GM12878 (cell line): ENCODE measurements around the gene C1QTNF1. TPM values are rescaled to one million over a fixed set of nuclear protein-coding genes. Genes with fewer than 3 reads are reported as not detected.

Experiments
- ATAC-seq: fragments of 200-7000 bp; cut with Tn5 transposase; 3 replicates; pipeline ENCODE4 v1.9.1; 2020; ENCODE audit warnings: mild to moderate bottlenecking, moderate library complexity
- BruUV-seq: library from RNA; stranded (reverse); fragments of 400-500 nt; replicated peaks from 2 replicates; lab custom pipeline; 2021; lab: Mats Ljungman, UMichigan
- CTCF ChIA-PET: fragments of 300-600 bp; sonication (Branson Sonifier 250); formaldehyde crosslinking; extraction: SDS; loops from one replicate; lab custom pipeline; 2021; ENCODE audit warnings: inconsistent platforms; lab: Yijun Ruan, JAX
- POLR2A ChIA-PET: fragments of 350-600 bp; formaldehyde crosslinking; extraction: SDS; loops from one replicate; lab custom pipeline; 2021; ENCODE audit warnings: inconsistent platforms; lab: Charles Lee
- RAD21 ChIA-PET: fragments of 300-600 bp; sonication (Branson Sonifier 250); formaldehyde crosslinking; loops from one replicate; lab custom pipeline; 2023; ENCODE audit warnings: antibody characterized with exemption; ENCODE audit not compliant: unreplicated experiment; lab: Charles Lee
- SMC1A ChIA-PET: fragments of 300-600 bp; sonication (Branson Sonifier 250); formaldehyde crosslinking; loops from one replicate; lab custom pipeline; 2023; ENCODE audit not compliant: unreplicated experiment, uncharacterized antibody; lab: Charles Lee
- DNase-seq: peaks from one replicate; pipeline ENCODE4 v3.0.0-alpha.2; 2011; ENCODE audit warnings: low read depth, low spot score
- FAIRE-seq: peaks from 3 replicates; lab custom pipeline; 2011; peaks lifted over from hg19 to GRCh38; lab: Jason Lieb, UNC
- H2AFZ ChIP-seq: 2 replicates; pipeline ENCODE4 v1.6.0; 2011; ENCODE audit warnings: low read depth, low read length, control low read depth; ENCODE audit not compliant: control insufficient read depth
- H3K27ac ChIP-seq: 2 replicates; pipeline ENCODE4 v1.5.1; 2011; ENCODE audit warnings: control low read depth; ENCODE audit not compliant: control insufficient read depth, insufficient read depth
- H3K27me3 ChIP-seq, 2 experiments: replicated peaks in 1 of 2; 2 replicates each; pipeline versions ENCODE4 v1.6.0 to v1.6.1; 2011; ENCODE audit warnings: low read length in 1 of 2; ENCODE audit not compliant: control insufficient read depth in 2 of 2, insufficient read depth in 2 of 2
- H3K36me3 ChIP-seq, 2 experiments: 2 replicates each; pipeline ENCODE4 v1.5.1; 2011; ENCODE audit warnings: low read length in 1 of 2; ENCODE audit not compliant: control insufficient read depth in 2 of 2, insufficient read depth in 2 of 2
- H3K4me1 ChIP-seq: 2 replicates; pipeline ENCODE4 v1.6.1; 2011; ENCODE audit warnings: mild to moderate bottlenecking, low read length, moderate library complexity, mixed read lengths; ENCODE audit not compliant: control insufficient read depth, insufficient read depth
- H3K4me2 ChIP-seq: 2 replicates; pipeline ENCODE4 v1.6.0; 2011; ENCODE audit warnings: control low read depth; ENCODE audit not compliant: control insufficient read depth, insufficient read depth
- H3K4me3 ChIP-seq: fragments of 200-600 bp; sonication (generic); 2 replicates; pipeline ENCODE4 v1.5.1; 2016
- H3K79me2 ChIP-seq: 2 replicates; pipeline ENCODE4 v1.6.0; 2011; ENCODE audit warnings: low read length; ENCODE audit not compliant: control insufficient read depth, insufficient read depth
- H3K9ac ChIP-seq: 2 replicates; pipeline ENCODE4 v1.8.0; 2011; ENCODE audit warnings: low read length, control low read depth, mixed read lengths; ENCODE audit not compliant: control insufficient read depth, insufficient read depth
- H3K9me3 ChIP-seq: replicated peaks from 3 replicates; pipeline ENCODE4 v1.5.1; 2011; ENCODE audit warnings: mild to moderate bottlenecking, low read length; ENCODE audit not compliant: control insufficient read depth, insufficient read depth
- H4K20me1 ChIP-seq: 2 replicates; pipeline ENCODE4 v1.6.0; 2011; ENCODE audit not compliant: control insufficient read depth, insufficient read depth
- BMI1 ChIP-seq: fragments of 450-650 bp; IDR thresholded peaks from 2 replicates; pipeline ENCODE4 v1.6.1; 2016; ENCODE audit warnings: mild to moderate bottlenecking, moderate library complexity, borderline replicate concordance
- CBFB ChIP-seq: IDR thresholded peaks from 2 replicates; pipeline ENCODE4 v1.6.1; 2016; ENCODE audit warnings: antibody characterized with exemption, low read depth
- CTCF ChIP-seq, 3 experiments: IDR thresholded peaks in 2 of 3; conservative IDR thresholded peaks in 1 of 3; 2 replicates each; pipeline ENCODE4 v1.5.1; 2011; ENCODE audit warnings: low read depth in 3 of 3, low read length in 3 of 3, mild to moderate bottlenecking in 3 of 3, control low read depth in 2 of 3, moderate library complexity in 2 of 3, inconsistent platforms in 1 of 3, mixed read lengths in 1 of 3; ENCODE audit not compliant: control insufficient read depth in 2 of 3, insufficient read depth in 1 of 3; ENCODE audit errors: extremely low read depth in 1 of 3
- GABPA ChIP-seq: IDR thresholded peaks from 2 replicates; pipeline ENCODE4 v1.6.1; 2014; ENCODE audit warnings: antibody characterized with exemption, low read depth, mild to moderate bottlenecking, inconsistent platforms
- JUNB ChIP-seq: IDR thresholded peaks from 2 replicates; pipeline ENCODE4 v1.6.1; 2016; ENCODE audit warnings: antibody characterized with exemption, mild to moderate bottlenecking
- LARP7 ChIP-seq: fragments of 450-650 bp; IDR thresholded peaks from 2 replicates; pipeline ENCODE4 v1.6.1; 2017; ENCODE audit warnings: mild to moderate bottlenecking
- MXI1 ChIP-seq: fragments of 150-350 bp; IDR thresholded peaks from 2 replicates; pipeline ENCODE4 v1.6.1; 2011; ENCODE audit warnings: low read depth, mild to moderate bottlenecking, inconsistent platforms, low read length, improper control_type of control experiment
- MYB ChIP-seq: fragments of 150-350 bp; IDR thresholded peaks from 2 replicates; pipeline ENCODE4 v1.6.1; 2014; ENCODE audit warnings: mild to moderate bottlenecking, low read depth, low read length, borderline replicate concordance
- NFXL1 ChIP-seq: fragments of 450-650 bp; IDR thresholded peaks from 2 replicates; pipeline ENCODE4 v1.6.1; 2017; ENCODE audit warnings: antibody characterized with exemption, mild to moderate bottlenecking, borderline replicate concordance
- PAX5 ChIP-seq: IDR thresholded peaks from 2 replicates; pipeline ENCODE4 v1.6.1; 2011; ENCODE audit warnings: low read depth, low read length, borderline replicate concordance
- POLR2AphosphoS5 ChIP-seq: IDR thresholded peaks from 2 replicates; pipeline ENCODE4 v1.6.1; 2011; ENCODE audit warnings: mild to moderate bottlenecking, low read length, inconsistent platforms
- RAD21 ChIP-seq: IDR thresholded peaks from 2 replicates; pipeline ENCODE4 v1.6.1; 2011; ENCODE audit warnings: mild to moderate bottlenecking, low read depth, low read length, moderate library complexity; ENCODE audit not compliant: insufficient read depth
- RB1 ChIP-seq: fragments of 450-650 bp; formaldehyde crosslinking; IDR thresholded peaks from 2 replicates; pipeline ENCODE4 v1.6.1; 2017; ENCODE audit warnings: mild to moderate bottlenecking, borderline replicate concordance
- RCOR1 ChIP-seq: conservative IDR thresholded peaks from 2 replicates; pipeline ENCODE4 v1.6.1; 2012; ENCODE audit warnings: low read depth, low read length, improper control_type of control experiment
- SIX5 ChIP-seq: IDR thresholded peaks from 2 replicates; pipeline ENCODE4 v1.6.1; 2011; ENCODE audit warnings: mild to moderate bottlenecking, low read depth, low read length, moderate library complexity; ENCODE audit not compliant: severe bottlenecking
- SMAD1 ChIP-seq: fragments of 450-650 bp; IDR thresholded peaks from 2 replicates; pipeline ENCODE4 v1.6.1; 2018; ENCODE audit warnings: mild to moderate bottlenecking, low read depth; ENCODE audit not compliant: partially characterized antibody
- SMC3 ChIP-seq: IDR thresholded peaks from 2 replicates; pipeline ENCODE4 v1.6.1; 2011; ENCODE audit warnings: low read length, improper control_type of control experiment, borderline replicate concordance
- SRF ChIP-seq, 2 experiments: IDR thresholded peaks; 2 replicates each; pipeline ENCODE4 v1.6.1; 2011; ENCODE audit warnings: low read depth in 2 of 2, low read length in 2 of 2, mild to moderate bottlenecking in 1 of 2, moderate library complexity in 1 of 2
- SUPT20H ChIP-seq: IDR thresholded peaks from 2 replicates; pipeline ENCODE4 v1.6.1; 2011; ENCODE audit warnings: low read depth, mild to moderate bottlenecking, low read length, moderate library complexity, borderline replicate concordance; ENCODE audit not compliant: control insufficient read depth
- TAF1 ChIP-seq: IDR thresholded peaks from 2 replicates; pipeline ENCODE4 v1.6.1; 2011; ENCODE audit warnings: mild to moderate bottlenecking, low read depth, low read length, borderline replicate concordance
- YY1 ChIP-seq: IDR thresholded peaks from 2 replicates; pipeline ENCODE4 v1.6.1; 2011; ENCODE audit warnings: low read depth, mild to moderate bottlenecking, low read length
- ZBED1 ChIP-seq: IDR thresholded peaks from 2 replicates; pipeline ENCODE4 v1.6.1; 2016; ENCODE audit warnings: borderline replicate concordance
- ZNF384 ChIP-seq: IDR thresholded peaks from 2 replicates; pipeline ENCODE4 v1.6.1; 2012; ENCODE audit warnings: low read depth, mild to moderate bottlenecking, low read length, improper control_type of control experiment, borderline replicate concordance
- ZSCAN29 ChIP-seq: fragments of 450-650 bp; IDR thresholded peaks from 2 replicates; pipeline ENCODE4 v1.6.1; 2017; ENCODE audit warnings: mild to moderate bottlenecking, moderate library complexity
- WGBS: methylation state at CpG from one replicate; pipeline ENCODE4 v1.1.6; 2016; ENCODE audit warnings: low lambda C conversion rate; ENCODE audit not compliant: insufficient replicate concordance, insufficient coverage; ENCODE audit errors: missing lambda C conversion rate; 5-methylcytosine and 5-hydroxymethylcytosine counted together
- in situ Hi-C: fragments of 300-500 bp; cut with MboI; formaldehyde crosslinking; loops from 9 replicates; pipeline ENCODE4 v1.14.3; 2018; ENCODE audit warnings: mixed read lengths
- intact Hi-C: fragments of 100-400 bp; cut with micrococcal nuclease; formaldehyde crosslinking; loops from one replicate; pipeline ENCODE4 v1.14.2; 2022; ENCODE audit not compliant: unreplicated experiment
- polyA plus RNA-seq, 11 experiments: library from polyadenylated mRNA; depleted of rRNA in 4 of 11; unstranded in 6 of 11; stranded (reverse) in 5 of 11; fragments of >200 nt; fragmentation: Nextera tagmentation in 4 of 11; fragmentation: Illumina TruSeq in 1 of 11; extraction: Ambion mirVana in 4 of 11; extraction: Trizol in 1 of 11; gene quantifications; 1 replicate in 1 of 11; 2 replicates in 10 of 11; pipeline versions ENCODE4 v1.2.1 to v1.2.3, GENCODE V29; 2011 to 2016; ENCODE audit warnings: inconsistent platforms in 2 of 11, missing spikeins in 2 of 11, low read depth in 1 of 11
- total RNA-seq, 4 experiments: library from RNA; depleted of rRNA in 3 of 4; stranded (reverse); fragments of >200 nt in 3 of 4; fragmentation: Illumina TruSeq in 1 of 4; extraction: Trizol in 1 of 4; gene quantifications; 2 replicates each; pipeline versions ENCODE4 v1.2.1 to v1.2.3, GENCODE V29; 2013 to 2021

C1QTNF1 gene
- total and polyA plus RNA-seq, 10 of the 15 experiments (the other 5 are each of a cell fraction or from before 2014, with no cell fraction given), result 0.05 to 1.1 (median 0.15) TPM; not detected in 4

DNA sequence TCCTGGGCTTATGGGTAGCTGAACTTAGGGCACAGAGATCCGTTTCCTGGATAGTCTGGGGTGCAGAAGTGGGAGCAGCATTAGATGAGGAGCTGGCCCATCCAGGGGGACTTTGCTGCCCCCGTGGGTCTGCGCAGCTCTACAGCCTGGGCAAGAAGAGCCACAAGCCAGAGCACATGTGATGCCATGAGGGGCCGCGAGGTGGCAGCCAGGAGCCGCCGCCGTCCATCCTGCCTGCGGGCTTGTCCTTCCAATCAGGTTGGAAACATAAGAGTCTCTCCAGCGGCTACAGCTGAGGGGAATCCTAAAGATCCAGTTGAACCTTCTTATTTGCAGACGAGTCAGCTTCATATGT, 21.9 kb downstream of the C1QTNF1 start:
- BruUV-seq, result no TSS peak
- 3% methylated on average over 11 of the region's 11 CpGs for WGBS
- no peak for DNase-seq

More for the DNA sequence above, 21.9 kb downstream of the C1QTNF1 start:
- no peaks in the 10 kb centered on the region for H3K36me3 ChIP-seq
- H3K9ac ChIP-seq, result no peak overlapping the region
- no peak overlapping the region for H3K4me2 ChIP-seq
- ChIA-PET SMC1A (interaction anchor here (1.0 to 1.1 kb wide), 2 partner anchors 37 to 346 kb away, joined by 4 to 5 read pairs; no protein-coding TSS in a partner anchor), CTCF (interaction anchor here (0.6 to 2.9 kb wide), 15 partner anchors 8 to 346 kb away, joined by 3 to 27 read pairs (median 6); no protein-coding TSS in a partner anchor), POLR2A (no interaction called here), RAD21 (interaction anchor here (1.0 to 2.1 kb wide), 2 partner anchors 37 to 347 kb away, joined by 3 to 7 read pairs; no protein-coding TSS in a partner anchor)
- TF ChIP-seq RAD21 (peak; percentile 67), JUNB (no peak), CBFB (no peak), PAX5 (no peak), MXI1 (no peak), TAF1 (no peak), MYB (no peak), RCOR1 (no peak), POLR2AphosphoS5 (no peak), BMI1 (no peak), ZNF384 (no peak), YY1 (peak; percentile 52; the same call in 1 of the 2 replicates), GABPA (no peak), SMAD1 (no peak), LARP7 (no peak), SUPT20H (no peak), NFXL1 (no peak), ZBED1 (no peak), RB1 (no peak), CTCF (IDR thresholded peaks at IDR 0.05 in 2 of 3, conservative IDR thresholded peaks at IDR 0.05 in 1 of 3; ENCODE audit: control insufficient read depth in 2 of 3, extremely low read depth in 1 of 3, insufficient read depth in 1 of 3, low read depth in 3 of 3, low read length in 3 of 3) (peak; percentile 90 to 97 (median 92)), SRF (IDR thresholded peaks at IDR 0.05; ENCODE audit: low read depth in 2 of 2, low read length in 2 of 2) (no peak), SIX5 (no peak), ZSCAN29 (no peak), SMC3 (peak; percentile 64)
- H3K27ac ChIP-seq, result no peak overlapping the region
- in situ Hi-C loops (no loop called here), intact Hi-C loops (loop anchor here (2.0 kb wide), 1 partner anchor 37 kb away; no protein-coding TSS in a partner anchor)
- H3K9me3 ChIP-seq, result no peaks in the 10 kb centered on the region
- H3K27me3 ChIP-seq, result no peaks in the 10 kb centered on the region; a peak in 1 of 4 replicates
- no peak overlapping the region for H2AFZ ChIP-seq
- H4K20me1 ChIP-seq, result no peaks in the 10 kb centered on the region; the same call in 1 of the 2 replicates
- no peaks in the 10 kb centered on the region for H3K79me2 ChIP-seq
- peak; percentile 94 for ATAC-seq
- no peak overlapping the region for H3K4me3 ChIP-seq
- no peaks in the 10 kb centered on the region for H3K4me1 ChIP-seq
- peak; percentile 7 for FAIRE-seq
